Measurements from ENCODE around the gene XPC. TPM values are rescaled to one million over a fixed set of nuclear protein-coding genes. Genes with fewer than 3 reads are reported as not detected.

XPC gene
- total and polyA plus RNA-seq, 2 donors (not counting 3 experiments of a cell fraction or from before 2014, with no cell fraction given) = 11.9 to 36.8 TPM

DNA sequence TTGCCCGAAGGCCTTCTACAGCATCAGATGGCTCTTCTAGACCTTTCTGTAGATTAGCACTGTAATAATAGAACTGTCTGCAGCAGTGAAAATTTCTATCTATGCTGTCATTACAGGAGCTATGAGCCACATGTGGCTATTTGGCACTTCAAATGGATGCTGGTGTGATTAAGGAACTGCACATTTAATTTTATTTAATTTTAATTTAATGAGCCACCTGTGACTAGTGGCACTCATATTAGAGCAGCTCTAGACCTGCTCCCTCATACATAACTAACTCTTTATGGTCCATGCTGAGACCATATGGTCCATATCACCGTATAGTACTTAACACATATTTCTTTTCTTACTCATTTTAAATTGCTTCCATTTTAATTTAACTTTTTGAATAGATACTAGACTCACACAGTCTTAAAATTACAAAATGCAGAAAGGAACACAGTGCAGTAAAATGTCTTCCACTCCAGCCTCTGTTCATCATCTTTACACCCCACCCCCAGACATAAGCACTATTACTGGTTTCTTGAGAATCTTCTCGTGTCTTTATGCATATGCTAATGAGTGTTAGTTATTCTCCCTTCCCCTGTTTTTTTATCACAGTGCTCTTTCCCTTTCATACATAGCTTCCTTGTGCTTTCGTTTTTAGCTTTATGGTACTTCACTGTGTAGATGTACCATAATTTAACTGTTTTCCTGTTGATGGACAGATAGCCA lies 9.8 kb upstream of the XPC start:
- Histone ChIP-seq H3K36me3 (ENCODE audit: control insufficient read depth in 2 of 2, extremely low read depth in 1 of 2, insufficient read depth in 2 of 2, low read length in 2 of 2) (peaks cover 0 to 4% of the 10 kb centered on the region in 2 experiments), H4K20me1 (replicated peaks; ENCODE audit: control insufficient read depth, extremely low read depth, insufficient read depth, low read length) (no peaks in the 10 kb centered on the region), H3K27me3 (ENCODE audit: control insufficient read depth in 2 of 2, insufficient read depth in 2 of 2, low read length in 2 of 2) (no peaks in the 10 kb centered on the region), H3K9me3 (replicated peaks; ENCODE audit: control insufficient read depth, insufficient read depth, low read length) (no peaks in the 10 kb centered on the region), H3K4me2 (ENCODE audit: insufficient read depth, low read length) (no peak overlapping the region), H3K4me1 (ENCODE audit: control insufficient read depth, extremely low read depth, insufficient read depth, low read length) (no peaks in the 10 kb centered on the region), H3K9me1 (replicated peaks; ENCODE audit: control insufficient read depth, extremely low read depth, insufficient read depth, low read length) (no peaks in the 10 kb centered on the region), H2AFZ (ENCODE audit: low read depth, low read length) (no peak overlapping the region), H3K27ac (ENCODE audit: insufficient read depth, low read depth, low read length) (no peak overlapping the region), H3K4me3 (replicated peaks in 1 of 3; ENCODE audit: insufficient read depth in 1 of 3, low read depth in 1 of 3, low read length in 3 of 3) (no peak overlapping the region), H3K9ac (replicated peaks; ENCODE audit: extremely low read depth, insufficient read depth, low read length) (no peak overlapping the region), H3K79me2 (ENCODE audit: control insufficient read depth, insufficient read depth, low read length) (peaks cover 17% of the 10 kb centered on the region)
- ChIA-PET CTCF (no interaction called here), POLR2A (no interaction called here)
- DNase-seq (ENCODE audit: low read depth, low spot score) (no peak), FAIRE-seq (no peak)
- dilution Hi-C loops (cut with MboI; ENCODE audit: extremely low pct_ligation_motif_present, low sequenced_read_pairs) (no loop called here), intact Hi-C loops (cut with micrococcal nuclease) (no loop called here)
- TF ChIP-seq FOS (IDR thresholded peaks at IDR 0.05; ENCODE audit: borderline replicate concordance, insufficient read depth, low read length) (no peak), POLR2AphosphoS5 (IDR thresholded peaks at IDR 0.05; ENCODE audit: insufficient read depth, low read depth, low read length) (no peak), GATA2 (IDR thresholded peaks at IDR 0.05; ENCODE audit: insufficient read depth, insufficient read length, low read depth, low read length) (no peak), MYC (IDR thresholded peaks at IDR 0.05; ENCODE audit: low read depth, low read length) (no peak), EZH2 (IDR thresholded peaks at IDR 0.05; ENCODE audit: borderline replicate concordance, low read depth, low read length, severe bottlenecking) (no peak), JUN (IDR thresholded peaks at IDR 0.05; ENCODE audit: borderline replicate concordance, insufficient read depth, insufficient read length, low read depth) (no peak), POLR2A (IDR thresholded peaks at IDR 0.05; ENCODE audit: low read depth, low read length) (no peak)
- TF ChIP-seq, protein P1, sequence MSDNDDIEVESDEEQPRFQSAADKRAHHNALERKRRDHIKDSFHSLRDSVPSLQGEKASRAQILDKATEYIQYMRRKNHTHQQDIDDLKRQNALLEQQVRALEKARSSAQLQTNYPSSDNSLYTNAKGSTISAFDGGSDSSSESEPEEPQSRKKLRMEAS (IDR thresholded peaks at IDR 0.05; ENCODE audit: insufficient read depth, insufficient read length) = no peak
- TF ChIP-seq, protein P2, sequence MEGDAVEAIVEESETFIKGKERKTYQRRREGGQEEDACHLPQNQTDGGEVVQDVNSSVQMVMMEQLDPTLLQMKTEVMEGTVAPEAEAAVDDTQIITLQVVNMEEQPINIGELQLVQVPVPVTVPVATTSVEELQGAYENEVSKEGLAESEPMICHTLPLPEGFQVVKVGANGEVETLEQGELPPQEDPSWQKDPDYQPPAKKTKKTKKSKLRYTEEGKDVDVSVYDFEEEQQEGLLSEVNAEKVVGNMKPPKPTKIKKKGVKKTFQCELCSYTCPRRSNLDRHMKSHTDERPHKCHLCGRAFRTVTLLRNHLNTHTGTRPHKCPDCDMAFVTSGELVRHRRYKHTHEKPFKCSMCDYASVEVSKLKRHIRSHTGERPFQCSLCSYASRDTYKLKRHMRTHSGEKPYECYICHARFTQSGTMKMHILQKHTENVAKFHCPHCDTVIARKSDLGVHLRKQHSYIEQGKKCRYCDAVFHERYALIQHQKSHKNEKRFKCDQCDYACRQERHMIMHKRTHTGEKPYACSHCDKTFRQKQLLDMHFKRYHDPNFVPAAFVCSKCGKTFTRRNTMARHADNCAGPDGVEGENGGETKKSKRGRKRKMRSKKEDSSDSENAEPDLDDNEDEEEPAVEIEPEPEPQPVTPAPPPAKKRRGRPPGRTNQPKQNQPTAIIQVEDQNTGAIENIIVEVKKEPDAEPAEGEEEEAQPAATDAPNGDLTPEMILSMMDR (IDR thresholded peaks at IDR 0.05; ENCODE audit: extremely low read depth in 1 of 2, insufficient read depth in 1 of 2, low read depth in 1 of 2, low read length in 2 of 2) = no peak
- no TSS peak for BruUV-seq (replicated peaks)

All from endothelial cell of umbilical vein (primary cell).